Panc1 (cell line): ENCODE measurements around the gene MTHFD1L. TPM values are rescaled to one million over a fixed set of nuclear protein-coding genes. Genes with fewer than 3 reads are reported as not detected.

Experiments used
- ATAC-seq: fragments of 200-7000 bp; cut with Tn5 transposase; 2 replicates; pipeline ENCODE4 v1.9.1; 2020; ENCODE audit warnings: mild to moderate bottlenecking, moderate library complexity
- BruUV-seq: library from RNA; stranded (reverse); fragments of 400-500 nt; replicated peaks from 2 replicates; lab custom pipeline; 2021; lab: Mats Ljungman, UMichigan
- CTCF ChIA-PET: fragments of 300-600 bp; sonication (Branson Sonifier 250); formaldehyde crosslinking; loops from one replicate; lab custom pipeline; 2022; ENCODE audit warnings: antibody characterized with exemption; lab: Charles Lee
- POLR2A ChIA-PET: fragments of 300-600 bp; sonication (Branson Sonifier 250); formaldehyde crosslinking; loops from one replicate; lab custom pipeline; 2022; ENCODE audit warnings: antibody characterized with exemption; lab: Charles Lee
- DNase-seq: peaks from one replicate; pipeline ENCODE4 v3.0.0-alpha.2; 2010; ENCODE audit warnings: low read depth, low spot score
- H3K27ac ChIP-seq: 2 replicates; pipeline ENCODE4 v1.5.1; 2011; ENCODE audit warnings: mild to moderate bottlenecking, low read length, inconsistent platforms
- H3K27me3 ChIP-seq: fragments of 200-500 bp; sonication (Bioruptor generic); 2 replicates; pipeline ENCODE4 v1.6.0; 2014; ENCODE audit warnings: low read length, inconsistent platforms; ENCODE audit not compliant: control insufficient read depth, insufficient read depth
- H3K36me3 ChIP-seq: fragments of 200-500 bp; sonication (Bioruptor generic); 2 replicates; pipeline ENCODE4 v1.5.1; 2014; ENCODE audit warnings: inconsistent platforms, mild to moderate bottlenecking, low read length, moderate library complexity; ENCODE audit not compliant: control insufficient read depth, insufficient read depth
- H3K4me1 ChIP-seq: 2 replicates; pipeline ENCODE4 v1.5.1; 2011; ENCODE audit warnings: inconsistent platforms, mild to moderate bottlenecking, low read length, moderate library complexity; ENCODE audit not compliant: control insufficient read depth, insufficient read depth
- H3K4me3 ChIP-seq, 2 experiments: 2 replicates each; pipeline ENCODE4 v1.5.1; 2011 to 2012; ENCODE audit warnings: low read depth in 2 of 2, low read length in 2 of 2, mild to moderate bottlenecking in 2 of 2, inconsistent platforms in 1 of 2, moderate library complexity in 1 of 2
- H3K9me3 ChIP-seq: fragments of 200-500 bp; sonication (Bioruptor generic); 2 replicates; pipeline ENCODE4 v1.5.1; 2014; ENCODE audit warnings: low read depth, mild to moderate bottlenecking, inconsistent platforms, low read length, moderate library complexity; ENCODE audit not compliant: control insufficient read depth, insufficient read depth
- CTCF ChIP-seq: fragments of 450-650 bp; IDR thresholded peaks from 2 replicates; pipeline ENCODE4 v1.5.1; 2017; ENCODE audit warnings: mild to moderate bottlenecking
- POLR2AphosphoS5 ChIP-seq: IDR thresholded peaks from 2 replicates; pipeline ENCODE4 v1.6.1; 2012; ENCODE audit warnings: mild to moderate bottlenecking, low read depth, low read length, moderate library complexity
- REST ChIP-seq, 2 experiments: IDR thresholded peaks; 2 replicates each; pipeline ENCODE4 v1.6.1; 2011 to 2012; ENCODE audit warnings: low read depth in 2 of 2, control low read depth in 1 of 2, low read length in 1 of 2, mild to moderate bottlenecking in 1 of 2, moderate library complexity in 1 of 2; ENCODE audit not compliant: insufficient read depth in 1 of 2
- SIN3A ChIP-seq: IDR thresholded peaks from 2 replicates; pipeline ENCODE4 v1.6.1; 2012; ENCODE audit warnings: low read depth, mild to moderate bottlenecking, low read length, moderate library complexity, borderline replicate concordance; ENCODE audit not compliant: insufficient read depth
- TCF7L2 ChIP-seq: IDR thresholded peaks from 2 replicates; pipeline ENCODE4 v1.6.1; 2011; ENCODE audit warnings: mild to moderate bottlenecking, low read depth, low read length, inconsistent platforms
- in situ Hi-C: cut with HindIII; loops from 2 replicates; pipeline ENCODE4 v1.10.0; 2016; ENCODE audit warnings: low sequenced_read_pairs, low pct_unique_long_range_greater_than_20kb
- intact Hi-C: fragments of 100-400 bp; cut with micrococcal nuclease; formaldehyde crosslinking; loops from one replicate; pipeline ENCODE4 v1.10.0; 2022; ENCODE audit not compliant: unreplicated experiment
- total RNA-seq: library from RNA; stranded (reverse); gene quantifications from one replicate; pipeline ENCODE4 v1.2.1, GENCODE V29; 2021; ENCODE audit not compliant: unreplicated experiment

Gene MTHFD1L
- total RNA-seq, 1 experiment from 2014 or later: 76.2 TPM

- H3K4me3 ChIP-seq: no peak overlapping the region
- DNase-seq (no peak), ATAC-seq (no peak)
- POLR2A ChIA-PET: no interaction called here
- TF ChIP-seq SIN3A (no peak), TCF7L2 (no peak), CTCF (no peak), POLR2AphosphoS5 (no peak), REST (IDR thresholded peaks at IDR 0.05; ENCODE audit: insufficient read depth in 1 of 2, low read depth in 2 of 2, low read length in 1 of 2) (no peak)
- intact Hi-C loops (no loop called here), in situ Hi-C loops (no loop called here)
- no peaks in the 10 kb centered on the region for H3K36me3 ChIP-seq
- H3K27me3 ChIP-seq: no peaks in the 10 kb centered on the region
- no peak overlapping the region for H3K27ac ChIP-seq
- BruUV-seq: no TSS peak
- H3K4me1 ChIP-seq: no peaks in the 10 kb centered on the region; the same call in 1 of the 2 replicates
- H3K9me3 ChIP-seq: peaks cover 4% of the 10 kb centered on the region; the same call in 1 of the 2 replicates
- CTCF ChIA-PET: no interaction called here
Observed at GRCh38 chr6:151130329-151130728, 264.8 kb downstream of the MTHFD1L start.

GRCh38 chr6:151131324-151132007 lies 266.0 kb downstream of the MTHFD1L start:
- Histone ChIP-seq H3K9me3 (peaks cover 4% of the 10 kb centered on the region; the same call in 1 of the 2 replicates), H3K27me3 (no peaks in the 10 kb centered on the region), H3K36me3 (no peaks in the 10 kb centered on the region), H3K4me1 (peaks cover 3% of the 10 kb centered on the region; the same call in 1 of the 2 replicates), H3K4me3 (no peak overlapping the region), H3K27ac (no peak overlapping the region)
- in situ Hi-C loops: no loop called here
- DNase-seq: no peak
- POLR2A ChIA-PET: no interaction called here
- no peak for ATAC-seq
- CTCF ChIA-PET: no interaction called here
- BruUV-seq: no TSS peak
- intact Hi-C loops: no loop called here
- TF ChIP-seq REST (IDR thresholded peaks at IDR 0.05; ENCODE audit: insufficient read depth in 1 of 2, low read depth in 2 of 2, low read length in 1 of 2) (no peak), CTCF (no peak), TCF7L2 (no peak), SIN3A (no peak), POLR2AphosphoS5 (no peak)
